ENCODE data around the gene HAO1.
"Not testable (repeated sequence)": the region's sequence is repeated elsewhere in the genome, so short reads cannot be mapped to it uniquely, and the experiment has no call there.

The HAO1 gene

DNA sequence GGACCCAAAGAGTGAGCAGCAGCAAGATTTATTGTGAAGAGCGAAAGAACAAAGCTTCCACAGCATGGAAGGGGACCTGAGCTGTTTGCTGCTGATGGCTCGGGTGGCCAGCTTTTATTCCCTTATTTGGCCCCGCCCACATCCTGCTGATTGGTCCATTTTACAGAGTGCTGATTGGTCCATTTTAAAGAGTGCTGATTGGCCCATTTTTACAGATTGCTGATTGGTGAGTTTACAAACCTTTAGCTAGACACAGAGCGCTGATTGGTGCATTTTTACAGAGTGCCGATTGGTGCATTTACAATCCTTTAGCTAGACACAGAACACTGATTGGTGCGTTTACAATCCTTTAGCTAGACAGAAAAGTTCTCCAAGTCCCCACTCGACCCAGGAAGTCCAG lies 105.8 kb downstream of the HAO1 start:
- H3K4me1 ChIP-seq (ENCODE audit: control insufficient read depth, insufficient read depth, low read length, poor library complexity, severe bottlenecking); H3K9me3 ChIP-seq (ENCODE audit: control insufficient read depth, low read length); H3K36me3 ChIP-seq (ENCODE audit: control insufficient read depth, insufficient read depth, low read length); H3K4me3 ChIP-seq (ENCODE audit: extremely low read depth, insufficient read depth, low read length, poor library complexity, severe bottlenecking); H3K27ac ChIP-seq (ENCODE audit: low read depth, low read length, severe bottlenecking): not testable (repeated sequence)
- 93 to 95% methylated on average over 5 to 6 of the region's 7 CpGs for WGBS, 2 experiments (ENCODE audit: insufficient coverage in 2 of 2)

All from mesodermal cell (in vitro differentiated cells).